Body of pancreas (tissue), 4 donors: Measurements from ENCODE around the gene SOST. TPM values are rescaled to one million over a fixed set of nuclear protein-coding genes. Genes with fewer than 3 reads are reported as not detected.

Source experiments
- ATAC-seq: fragments of 150-250 bp; one replicate; pipeline ENCODE4 v1.9.1; 2016
- DNase-seq, 4 donors: peaks; one replicate each; pipeline ENCODE4 v3.0.0-alpha.2; 2019
- H3K27ac ChIP-seq, 4 donors: fragments of 200-600 bp; sonication (generic); 1 replicate in 3 of 4; 2 replicates in 1 of 4; pipeline versions ENCODE4 v1.5.1 to v1.6.1; 2016 to 2019; ENCODE audit warnings: mild to moderate bottlenecking in 1 of 4, mixed read lengths in 1 of 4, moderate library complexity in 1 of 4
- H3K27me3 ChIP-seq, 2 donors: fragments of 200-600 bp; sonication (generic); one replicate each; pipeline ENCODE4 v1.6.0; 2016; ENCODE audit warnings: mild to moderate bottlenecking in 1 of 2
- H3K36me3 ChIP-seq, 2 donors: fragments of 200-600 bp; sonication (generic); replicated peaks in 1 of 2; 2 replicates each; pipeline ENCODE4 v1.5.1; 2016; ENCODE audit warnings: low read depth in 2 of 2; ENCODE audit not compliant: insufficient read depth in 1 of 2
- H3K4me1 ChIP-seq: fragments of 200-600 bp; sonication (generic); one replicate; pipeline ENCODE4 v1.6.0; 2016
- H3K4me3 ChIP-seq, 2 donors: fragments of 200-600 bp; sonication (generic); 1 replicate in 1 of 2; 2 replicates in 1 of 2; pipeline ENCODE4 v1.5.1; 2016 to 2019
- H3K9me3 ChIP-seq, 3 donors: fragments of 200-600 bp; sonication (generic); 1 replicate in 2 of 3; 2 replicates in 1 of 3; pipeline ENCODE4 v1.5.1; 2016
- CTCF ChIP-seq, 7 experiments: fragments of 450-650 bp in 4 of 7; fragments of 200-600 bp in 3 of 7; sonication (generic) in 3 of 7; IDR thresholded peaks; one replicate each; pipeline ENCODE4 v1.5.1; 2016 to 2019; ENCODE audit warnings: antibody characterized with exemption in 7 of 7
- POLR2A ChIP-seq, 3 donors: fragments of 450-650 bp; IDR thresholded peaks; one replicate each; pipeline ENCODE4 v1.6.1; 2016; ENCODE audit warnings: antibody characterized with exemption in 3 of 3, mild to moderate bottlenecking in 2 of 3
- WGBS, 2 donors: methylation state at CpG; one replicate each; pipeline ENCODE4 v1.1.5; 2017; 5-methylcytosine and 5-hydroxymethylcytosine counted together
- intact Hi-C: fragments of 100-400 bp; cut with DNase I; formaldehyde crosslinking; loops from one replicate; pipeline ENCODE4 v1.15.1; 2023
- total RNA-seq, 2 donors: library from RNA; depleted of rRNA; stranded (reverse); fragments of >200 nt; gene quantifications; one replicate each; pipeline ENCODE4 v1.1.0, GENCODE V29; 2016

Gene SOST
- total RNA-seq, 2 donors from 2014 or later: not detected

GRCh38 chr17:43789482-43789881 lies 30.9 kb upstream of the SOST start:
- Histone ChIP-seq H3K27ac (no peak overlapping the region), H3K9me3 (no peaks in the 10 kb centered on the region), H3K4me3 (no peak overlapping the region), H3K4me1 (peaks cover 10% of the 10 kb centered on the region), H3K36me3 (no peaks in the 10 kb centered on the region), H3K27me3 (no peaks in the 10 kb centered on the region)
- ATAC-seq: no peak
- no peak for DNase-seq
- TF ChIP-seq POLR2A (IDR thresholded peaks at IDR 0.05) (no peak), CTCF (IDR thresholded peaks at IDR 0.05) (no peak)
- intact Hi-C loops: no loop called here
- 85 to 91% methylated on average over 1 of the region's 1 CpG for WGBS, 2 donors

- TF ChIP-seq CTCF (IDR thresholded peaks at IDR 0.05): no peak
- TF ChIP-seq POLR2A (IDR thresholded peaks at IDR 0.05): no peak
- peaks cover 10% of the 10 kb centered on the region for H3K4me1 ChIP-seq
- WGBS, 2 donors: 80 to 88% methylated on average over 5 of the region's 5 CpGs
- no peaks in the 10 kb centered on the region for H3K36me3 ChIP-seq
- no peaks in the 10 kb centered on the region for H3K27me3 ChIP-seq
- no peak overlapping the region for H3K27ac ChIP-seq
- DNase-seq: no peak
- intact Hi-C loops: no loop called here
- H3K4me3 ChIP-seq: no peak overlapping the region
- ATAC-seq: no peak
- H3K9me3 ChIP-seq: no peaks in the 10 kb centered on the region
These were observed 29.9 kb upstream of the SOST start for GRCh38 chr17:43788540-43788939.

- no peak for ATAC-seq
- 70 to 72% methylated on average over 2 of the region's 2 CpGs for WGBS, 2 donors
- Histone ChIP-seq H3K27ac (no peak overlapping the region), H3K4me3 (no peak overlapping the region), H3K27me3 (no peaks in the 10 kb centered on the region), H3K36me3 (no peaks in the 10 kb centered on the region), H3K4me1 (peaks cover 10% of the 10 kb centered on the region), H3K9me3 (no peaks in the 10 kb centered on the region)
- no peak for TF ChIP-seq POLR2A (IDR thresholded peaks at IDR 0.05)
- TF ChIP-seq CTCF (IDR thresholded peaks at IDR 0.05): no peak
- intact Hi-C loops: no loop called here
- DNase-seq: no peak
These were observed 29.1 kb upstream of the SOST start for GRCh38 chr17:43787728-43788127.

GRCh38 chr17:43784628-43785101 lies 26.1 kb upstream of the SOST start:
- Histone ChIP-seq H3K9me3 (no peaks in the 10 kb centered on the region), H3K4me3 (no peak overlapping the region), H3K27ac (no peak overlapping the region), H3K36me3 (no peaks in the 10 kb centered on the region), H3K27me3 (no peaks in the 10 kb centered on the region), H3K4me1 (peaks cover 2% of the 10 kb centered on the region)
- DNase-seq (no peak), ATAC-seq (no peak)
- TF ChIP-seq CTCF (IDR thresholded peaks at IDR 0.05): no peak
- no peak for TF ChIP-seq POLR2A (IDR thresholded peaks at IDR 0.05)
- WGBS, 2 donors: 65 to 66% methylated on average over 5 of the region's 5 CpGs
- intact Hi-C loops: no loop called here

GRCh38 chr17:43784068-43784467 lies 25.5 kb upstream of the SOST start:
- ATAC-seq (no peak), DNase-seq (no peak)
- no peak for TF ChIP-seq CTCF (IDR thresholded peaks at IDR 0.05)
- no peak for TF ChIP-seq POLR2A (IDR thresholded peaks at IDR 0.05)
- Histone ChIP-seq H3K4me3 (no peak overlapping the region), H3K27me3 (no peaks in the 10 kb centered on the region), H3K36me3 (no peaks in the 10 kb centered on the region), H3K4me1 (peaks cover 8% of the 10 kb centered on the region), H3K9me3 (no peaks in the 10 kb centered on the region), H3K27ac (no peak overlapping the region)
- intact Hi-C loops: no loop called here
- WGBS, 2 donors: 59 to 75% methylated on average over 2 of the region's 2 CpGs
